Endothelial cell (in vitro differentiated cells): ENCODE results near the gene FAIM. TPM values are rescaled to one million over a fixed set of nuclear protein-coding genes. Genes with fewer than 3 reads are reported as not detected.

ENCODE experiments used
- DNase-seq: peaks from one replicate; pipeline ENCODE4 v3.0.0; 2021; ENCODE audit warnings: low spot score
- H3K27ac Mint-ChIP-seq: one replicate; pipeline ENCODE4 v1.8.0; 2021; ENCODE audit warnings: mixed read lengths, inconsistent platforms; ENCODE audit not compliant: unreplicated experiment
- H3K27me3 Mint-ChIP-seq: one replicate; pipeline ENCODE4 v1.8.0; 2021; ENCODE audit warnings: mild to moderate bottlenecking, moderate library complexity, mixed read lengths, inconsistent platforms; ENCODE audit not compliant: unreplicated experiment
- H3K36me3 Mint-ChIP-seq: one replicate; pipeline ENCODE4 v1.8.0; 2021; ENCODE audit warnings: mild to moderate bottlenecking, low read depth, mixed read lengths, inconsistent platforms; ENCODE audit not compliant: unreplicated experiment
- H3K4me1 Mint-ChIP-seq: one replicate; pipeline ENCODE4 v1.8.0; 2021; ENCODE audit warnings: mild to moderate bottlenecking, mixed read lengths, inconsistent platforms; ENCODE audit not compliant: unreplicated experiment
- H3K4me3 Mint-ChIP-seq: one replicate; pipeline ENCODE4 v1.8.0; 2021; ENCODE audit warnings: mild to moderate bottlenecking, mixed read lengths, inconsistent platforms; ENCODE audit not compliant: unreplicated experiment
- H3K9me3 Mint-ChIP-seq: one replicate; pipeline ENCODE4 v1.8.0; 2021; ENCODE audit warnings: mixed read lengths, inconsistent platforms; ENCODE audit not compliant: unreplicated experiment
- CTCF ChIP-seq: fragments of 200-600 bp; sonication (generic); IDR thresholded peaks from one replicate; pipeline ENCODE4 v1.5.0; 2021; ENCODE audit warnings: antibody characterized with exemption; ENCODE audit not compliant: unreplicated experiment
- total RNA-seq: library from RNA; stranded (reverse); fragmentation: NEBNext Ultra II Directional; extraction: Animal tissue kit (Norgen Biotek cat#: 25700); gene quantifications from one replicate; pipeline ENCODE4 v1.2.1, GENCODE V29; 2021; ENCODE audit not compliant: unreplicated experiment

Gene FAIM
- total RNA-seq, 1 donor from 2014 or later: 5.5 TPM

DNA sequence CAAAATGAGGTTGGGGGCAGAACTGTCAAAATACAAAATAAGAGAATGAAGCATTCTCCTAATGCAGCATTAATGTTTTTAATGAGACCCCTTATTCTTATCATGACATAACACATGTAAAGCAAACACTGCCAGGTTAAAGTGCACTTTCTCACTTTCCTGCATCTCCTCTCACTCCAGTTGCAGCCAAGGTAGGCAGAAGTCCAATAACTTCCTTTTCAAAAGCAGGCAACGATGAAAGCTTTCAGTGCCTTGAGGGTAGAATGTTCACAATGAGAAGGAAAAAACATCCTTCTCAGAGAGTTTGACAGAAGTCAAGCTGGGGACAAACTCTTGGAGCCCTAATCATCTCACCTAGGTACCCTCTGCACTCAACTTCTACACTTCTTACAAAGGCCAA lies 59.5 kb downstream of the FAIM start:
- TF ChIP-seq CTCF: no peak
- Mint-ChIP-seq H3K4me3 (no peak overlapping the region), H3K27me3 (peaks cover 5% of the 10 kb centered on the region), H3K36me3 (peaks cover 12% of the 10 kb centered on the region), H3K27ac (no peak overlapping the region), H3K9me3 (no peaks in the 10 kb centered on the region), H3K4me1 (peaks cover 5% of the 10 kb centered on the region)
- DNase-seq: no peak

- H3K27me3 Mint-ChIP-seq: peaks cover 5% of the 10 kb centered on the region
- H3K4me1 Mint-ChIP-seq: peaks cover 5% of the 10 kb centered on the region
- peaks cover 4% of the 10 kb centered on the region for H3K36me3 Mint-ChIP-seq
These were observed 61.8 kb downstream of the FAIM start for GRCh38 chr3:138670407-138670806.

GRCh38 chr3:138673641-138674530 lies 65.3 kb downstream of the FAIM start:
- no peak overlapping the region for H3K4me3 Mint-ChIP-seq
- H3K36me3 Mint-ChIP-seq: peaks cover 13% of the 10 kb centered on the region
- no peaks in the 10 kb centered on the region for H3K9me3 Mint-ChIP-seq
- no peak for DNase-seq
- peaks cover 1% of the 10 kb centered on the region for H3K27me3 Mint-ChIP-seq
- TF ChIP-seq CTCF: no peak
- H3K27ac Mint-ChIP-seq: peak overlapping the region; percentile 32
- H3K4me1 Mint-ChIP-seq: peaks cover 5% of the 10 kb centered on the region

More at GRCh38 chr3:138670407-138670806, 61.8 kb downstream of the FAIM start:
- TF ChIP-seq CTCF: no peak
- H3K4me3 Mint-ChIP-seq: no peak overlapping the region
- no peak overlapping the region for H3K27ac Mint-ChIP-seq
- no peak for DNase-seq
- no peaks in the 10 kb centered on the region for H3K9me3 Mint-ChIP-seq

DNA sequence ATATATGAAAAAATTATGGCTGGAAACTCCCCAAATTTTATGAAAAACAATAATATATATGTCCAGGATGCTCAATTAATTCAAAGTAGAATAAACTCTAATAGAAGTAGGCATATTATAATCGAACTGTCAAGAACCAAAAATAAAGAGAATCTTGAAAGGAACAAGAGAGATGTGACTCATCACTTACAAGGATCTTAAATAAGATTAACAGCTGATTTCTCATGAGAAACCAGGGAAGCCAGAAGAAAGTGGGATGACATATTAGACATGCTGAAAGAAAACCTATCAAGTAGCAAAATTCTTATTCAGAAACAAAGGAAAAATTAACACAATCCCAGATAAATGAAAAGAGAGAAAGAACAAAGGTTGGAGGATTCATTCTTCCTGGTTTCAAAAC lies 66.8 kb downstream of the FAIM start:
- peaks cover 1% of the 10 kb centered on the region for H3K27me3 Mint-ChIP-seq
- no peak for DNase-seq
- no peak overlapping the region for H3K27ac Mint-ChIP-seq

More for the DNA sequence above, 66.8 kb downstream of the FAIM start:
- Mint-ChIP-seq H3K4me3 (no peak overlapping the region), H3K36me3 (peaks cover 13% of the 10 kb centered on the region), H3K4me1 (peaks cover 5% of the 10 kb centered on the region), H3K9me3 (no peaks in the 10 kb centered on the region)
- TF ChIP-seq CTCF: no peak
